A673 (cell line): Measurements from ENCODE around the gene KLHL13. TPM values are rescaled to one million over a fixed set of nuclear protein-coding genes. Genes with fewer than 3 reads are reported as not detected.

Experiments
- BruUV-seq: library from RNA; stranded (reverse); fragments of 400-500 nt; replicated peaks from 2 replicates; lab custom pipeline; 2021; lab: Mats Ljungman, UMichigan
- CTCF ChIA-PET: fragments of 300-600 bp; sonication (Branson Sonifier 250); formaldehyde crosslinking; loops from one replicate; lab custom pipeline; 2022; ENCODE audit warnings: antibody characterized with exemption; lab: Charles Lee
- POLR2A ChIA-PET: fragments of 300-600 bp; sonication (Branson Sonifier 250); formaldehyde crosslinking; loops from one replicate; lab custom pipeline; 2022; ENCODE audit warnings: antibody characterized with exemption; ENCODE audit not compliant: low non-redundant PET; lab: Charles Lee
- DNase-seq: peaks from one replicate; pipeline ENCODE4 v3.0.0-alpha.2; 2015; ENCODE audit warnings: low spot score
- H3K27ac ChIP-seq: fragments of 200-600 bp; sonication (generic); 2 replicates; pipeline ENCODE4 v1.5.1; 2016; ENCODE audit warnings: mixed run types, low read depth, mild to moderate bottlenecking, mixed read lengths, antibody characterized with exemption, low read length; ENCODE audit not compliant: poor library complexity, severe bottlenecking
- H3K27me3 ChIP-seq: fragments of 200-600 bp; sonication (generic); replicated peaks from 2 replicates; pipeline ENCODE4 v1.6.1; 2017; ENCODE audit warnings: mixed run types, low read depth, mild to moderate bottlenecking, mixed read lengths, antibody characterized with exemption, low read length; ENCODE audit not compliant: insufficient read depth, poor library complexity
- H3K36me3 ChIP-seq: fragments of 200-600 bp; sonication (generic); 2 replicates; pipeline ENCODE4 v1.6.1; 2016; ENCODE audit warnings: mixed run types, mild to moderate bottlenecking, mixed read lengths, antibody characterized with exemption, low read length; ENCODE audit not compliant: insufficient read depth, poor library complexity, severe bottlenecking
- H3K4me1 ChIP-seq: fragments of 200-600 bp; sonication (generic); 2 replicates; pipeline ENCODE4 v1.6.1; 2017; ENCODE audit warnings: mixed run types, mild to moderate bottlenecking, mixed read lengths, antibody characterized with exemption, low read length; ENCODE audit not compliant: insufficient read depth, poor library complexity, severe bottlenecking
- H3K4me3 ChIP-seq: fragments of 200-600 bp; sonication (generic); 2 replicates; pipeline ENCODE4 v1.5.1; 2016; ENCODE audit warnings: low read depth, mixed run types, mild to moderate bottlenecking, mixed read lengths, low read length; ENCODE audit not compliant: poor library complexity, severe bottlenecking
- H3K9me3 ChIP-seq: fragments of 200-600 bp; sonication (generic); 2 replicates; pipeline ENCODE4 v1.6.1; 2016; ENCODE audit warnings: mixed run types, low read depth, mild to moderate bottlenecking, mixed read lengths, antibody characterized with exemption, low read length; ENCODE audit not compliant: poor library complexity, severe bottlenecking
- CTCF ChIP-seq: fragments of 300-800, 200-600 bp; sonication (generic); conservative IDR thresholded peaks from 2 replicates; pipeline ENCODE4 v1.5.1; 2017; ENCODE audit warnings: low read depth, mild to moderate bottlenecking, antibody characterized with exemption, low read length, moderate library complexity, mixed read lengths
- EZH2 ChIP-seq: fragments of 200-600 bp; sonication (generic); IDR thresholded peaks from 2 replicates; pipeline ENCODE4 v1.6.1; 2017; ENCODE audit warnings: borderline replicate concordance, low read depth, mild to moderate bottlenecking, mixed read lengths, antibody characterized with exemption, low read length; ENCODE audit not compliant: poor library complexity, severe bottlenecking
- intact Hi-C: fragments of 100-400 bp; cut with micrococcal nuclease; formaldehyde crosslinking; loops from one replicate; pipeline ENCODE4 v1.10.0; 2022; ENCODE audit not compliant: unreplicated experiment
- total RNA-seq: library from RNA; stranded (reverse); gene quantifications from 2 replicates; pipeline ENCODE4 v1.2.3, GENCODE V29; 2021

Gene KLHL13
- total RNA-seq, 1 experiment from 2014 or later, result 46.3 TPM

- ChIA-PET CTCF (no interaction called here), POLR2A (no interaction called here)
- no peak for DNase-seq
- Histone ChIP-seq H3K9me3 (no peaks in the 10 kb centered on the region), H3K4me3 (no peak overlapping the region), H3K4me1 (no peaks in the 10 kb centered on the region), H3K27ac (no peak overlapping the region), H3K36me3 (no peaks in the 10 kb centered on the region), H3K27me3 (no peaks in the 10 kb centered on the region)
- intact Hi-C loops, result no loop called here
- BruUV-seq, result no TSS peak
- no peak for TF ChIP-seq CTCF
- TF ChIP-seq EZH2, result no peak
Observed at GRCh38 chrX:117851025-117851424, 265.6 kb downstream of the KLHL13 start.

Other genes starting within 250 kb of the KLHL13 start
- gene WDR44, start 229.3 kb upstream of the KLHL13 start, total RNA-seq, result 10.6 and 12.4 TPM in 2 replicates